Activated B cell treated with CpG ODN at 0.5 μM for 24 hours (primary cell): ENCODE data around the gene PIP5K1B. TPM values are rescaled to one million over a fixed set of nuclear protein-coding genes. Genes with fewer than 3 reads are reported as not detected.
A peak's percentile ranks its signal among the peaks of the same experiment; 100 is the strongest.

Experiments used
- ATAC-seq: fragments of 200-7000 bp; cut with Tn5 transposase; one replicate; pipeline ENCODE4 v1.10.0; 2021; ENCODE audit warnings: low read depth, mild to moderate bottlenecking, moderate library complexity
- CTCF ChIA-PET: fragments of 350-600 bp; sonication (Branson Sonifier 250); formaldehyde crosslinking; loops from one replicate; lab custom pipeline; 2021; ENCODE audit warnings: antibody characterized with exemption; lab: Charles Lee
- POLR2A ChIA-PET: fragments of 350-600 bp; sonication (Branson Sonifier 250); formaldehyde crosslinking; loops from one replicate; lab custom pipeline; 2021; ENCODE audit warnings: antibody characterized with exemption; lab: Charles Lee
- DNase-seq: peaks from one replicate; pipeline ENCODE4 v3.0.0; 2022
- H3K27ac Mint-ChIP-seq: one replicate; pipeline ENCODE4 v1.8.0; 2020; ENCODE audit warnings: mixed read lengths
- H3K27me3 Mint-ChIP-seq: one replicate; pipeline ENCODE4 v1.8.0; 2021; ENCODE audit warnings: mixed read lengths
- H3K36me3 Mint-ChIP-seq: one replicate; pipeline ENCODE4 v1.8.0; 2021; ENCODE audit warnings: low read depth, mixed read lengths
- H3K4me1 Mint-ChIP-seq: one replicate; pipeline ENCODE4 v1.8.0; 2021; ENCODE audit warnings: mixed read lengths
- H3K4me3 Mint-ChIP-seq: one replicate; pipeline ENCODE4 v1.8.0; 2020; ENCODE audit warnings: mild to moderate bottlenecking, mixed read lengths
- H3K9me3 Mint-ChIP-seq: one replicate; pipeline ENCODE4 v1.8.0; 2020; ENCODE audit warnings: mixed read lengths
- CTCF ChIP-seq: fragments of 200-600 bp; IDR thresholded peaks from one replicate; pipeline ENCODE4 v1.8.0; 2022; ENCODE audit warnings: antibody characterized with exemption, mild to moderate bottlenecking
- intact Hi-C: fragments of 100-400 bp; cut with micrococcal nuclease; formaldehyde crosslinking; loops from one replicate; pipeline ENCODE4 v1.15.1; 2024
- total RNA-seq: library from RNA; stranded (reverse); gene quantifications from 2 replicates; pipeline ENCODE4 v1.2.3, GENCODE V29; 2022

PIP5K1B gene
- total RNA-seq, 1 donor from 2014 or later = 22.0 TPM

- ChIA-PET CTCF (no interaction called here), POLR2A (no interaction called here)
- no peak for DNase-seq
- H3K4me3 Mint-ChIP-seq = no peak overlapping the region
- H3K4me1 Mint-ChIP-seq = peaks cover 36% of the 10 kb centered on the region
- no peak overlapping the region for H3K27ac Mint-ChIP-seq
- H3K9me3 Mint-ChIP-seq = no peaks in the 10 kb centered on the region
- H3K27me3 Mint-ChIP-seq = no peaks in the 10 kb centered on the region
- no peak for ATAC-seq
- intact Hi-C loops = no loop called here
- no peak for TF ChIP-seq CTCF
- H3K36me3 Mint-ChIP-seq = peaks cover 3% of the 10 kb centered on the region
Measured at GRCh38 chr9:68804911-68805889, 100.2 kb downstream of the PIP5K1B start.

- peak overlapping the region; percentile 11 for H3K27ac Mint-ChIP-seq
- ChIA-PET CTCF (no interaction called here), POLR2A (interaction anchor here (1.6 kb wide), 1 partner anchor 26 kb away, joined by 4 read pairs; a partner anchor contains a TSS)
Measured at GRCh38 chr9:68805890-68806517, 101.0 kb downstream of the PIP5K1B start.

GRCh38 chr9:68808338-68808890 lies 103.4 kb downstream of the PIP5K1B start:
- Mint-ChIP-seq H3K27me3 (no peaks in the 10 kb centered on the region), H3K9me3 (no peaks in the 10 kb centered on the region), H3K27ac (no peak overlapping the region), H3K36me3 (peaks cover 3% of the 10 kb centered on the region), H3K4me1 (peaks cover 34% of the 10 kb centered on the region), H3K4me3 (no peak overlapping the region)
- ATAC-seq (no peak), DNase-seq (no peak)
- ChIA-PET POLR2A (no interaction called here), CTCF (interaction anchor here (1.8 kb wide), 1 partner anchor 37 kb away, joined by 5 read pairs; no protein-coding TSS in a partner anchor)
- intact Hi-C loops = no loop called here
- TF ChIP-seq CTCF = no peak

More at GRCh38 chr9:68805890-68806517, 101.0 kb downstream of the PIP5K1B start:
- no peaks in the 10 kb centered on the region for H3K27me3 Mint-ChIP-seq
- ATAC-seq (no peak), DNase-seq (no peak)
- H3K4me1 Mint-ChIP-seq = peaks cover 34% of the 10 kb centered on the region
- no peak overlapping the region for H3K4me3 Mint-ChIP-seq
- TF ChIP-seq CTCF = no peak
- H3K36me3 Mint-ChIP-seq = peaks cover 3% of the 10 kb centered on the region
- intact Hi-C loops = no loop called here
- H3K9me3 Mint-ChIP-seq = no peaks in the 10 kb centered on the region

- no peaks in the 10 kb centered on the region for H3K9me3 Mint-ChIP-seq
Measured at GRCh38 chr9:68817079-68817875, 112.2 kb downstream of the PIP5K1B start.

More at GRCh38 chr9:68817079-68817875, 112.2 kb downstream of the PIP5K1B start:
- Mint-ChIP-seq H3K4me3 (no peak overlapping the region), H3K36me3 (peaks cover 32% of the 10 kb centered on the region), H3K27me3 (no peaks in the 10 kb centered on the region), H3K4me1 (no peaks in the 10 kb centered on the region), H3K27ac (no peak overlapping the region)
- DNase-seq (no peak), ATAC-seq (no peak)
- ChIA-PET CTCF (no interaction called here), POLR2A (no interaction called here)
- intact Hi-C loops = no loop called here
- TF ChIP-seq CTCF = no peak
